Measurements from ENCODE around the gene ZNF526.

ZNF526 gene

DNA sequence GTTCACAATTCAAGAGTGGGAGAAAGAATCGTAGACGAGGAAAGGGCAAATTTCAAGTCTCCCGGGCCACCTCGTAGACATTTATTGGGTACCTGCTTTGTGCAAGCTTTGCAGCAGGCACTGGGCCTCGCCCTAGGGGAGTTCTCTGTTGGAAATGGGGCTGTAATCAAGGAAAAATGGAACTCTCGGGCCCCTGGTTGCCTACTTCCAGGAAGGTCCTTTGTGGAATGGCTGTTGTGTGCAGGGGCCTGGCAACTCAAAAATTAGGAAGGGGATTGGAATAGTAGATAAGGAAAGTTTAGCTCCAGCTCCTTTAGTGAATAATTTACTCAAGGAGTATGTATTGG lies 612 bp downstream of the ZNF526 start:
- in situ Hi-C loops (cut with MboI; ENCODE audit: low sequenced_read_pairs), result no loop called here

DNA sequence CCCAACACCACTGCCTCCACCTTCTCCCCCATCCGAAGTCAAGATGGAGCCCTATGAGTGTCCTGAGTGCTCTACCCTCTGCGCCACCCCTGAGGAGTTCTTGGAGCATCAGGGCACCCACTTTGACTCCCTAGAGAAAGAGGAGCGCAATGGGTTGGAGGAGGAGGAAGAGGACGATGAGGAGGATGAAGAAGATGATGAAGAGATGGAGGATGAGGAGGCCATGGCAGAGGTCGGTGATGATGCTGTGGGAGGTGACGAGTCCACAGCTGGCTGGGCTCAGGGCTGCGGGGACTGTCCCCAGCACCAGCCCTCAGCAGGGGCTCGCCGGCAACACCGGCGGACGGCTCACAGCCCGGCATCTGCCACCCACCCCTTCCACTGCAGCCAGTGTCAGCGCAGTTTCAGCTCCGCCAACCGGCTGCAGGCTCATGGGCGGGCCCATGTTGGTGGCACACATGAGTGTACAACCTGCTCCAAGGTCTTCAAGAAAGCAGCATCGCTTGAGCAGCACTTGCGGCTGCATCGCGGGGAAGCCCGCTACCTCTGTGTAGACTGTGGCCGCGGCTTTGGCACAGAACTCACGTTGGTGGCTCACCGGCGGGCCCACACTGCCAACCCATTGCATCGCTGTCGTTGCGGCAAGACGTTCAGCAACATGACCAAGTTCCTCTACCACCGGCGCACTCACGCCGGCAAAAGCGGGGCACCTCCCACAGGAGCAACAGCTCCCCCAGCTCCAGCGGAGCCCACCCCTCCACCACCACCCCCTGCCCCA lies 5.0 kb downstream of the ZNF526 start:
- in situ Hi-C loops (cut with MboI; ENCODE audit: low sequenced_read_pairs), result no loop called here

GRCh38 chr19:42225718-42226292 lies 5.7 kb downstream of the ZNF526 start:
- in situ Hi-C loops (cut with MboI; ENCODE audit: low sequenced_read_pairs), result no loop called here

DNA sequence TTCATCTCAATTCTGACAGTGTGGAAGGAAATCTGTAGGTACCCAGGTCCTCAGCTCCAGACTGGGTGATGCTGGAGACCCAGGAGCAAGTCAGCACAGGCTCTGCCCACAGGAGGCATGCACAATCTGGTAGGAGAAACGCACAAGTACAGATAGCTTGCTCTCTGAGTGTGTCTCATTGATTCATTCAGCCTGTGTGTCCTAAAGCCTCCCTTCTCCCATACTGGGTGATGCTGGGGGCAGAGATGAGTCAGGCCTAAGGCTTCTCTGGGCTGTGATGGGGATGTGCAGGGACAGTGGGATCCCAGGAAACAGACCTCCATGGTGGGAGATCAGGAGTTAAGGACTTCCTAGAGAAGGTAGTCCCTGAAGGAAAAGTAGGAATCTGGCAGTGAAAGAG lies 6.8 kb downstream of the ZNF526 start:
- in situ Hi-C loops (cut with MboI; ENCODE audit: low sequenced_read_pairs), result no loop called here

DNA sequence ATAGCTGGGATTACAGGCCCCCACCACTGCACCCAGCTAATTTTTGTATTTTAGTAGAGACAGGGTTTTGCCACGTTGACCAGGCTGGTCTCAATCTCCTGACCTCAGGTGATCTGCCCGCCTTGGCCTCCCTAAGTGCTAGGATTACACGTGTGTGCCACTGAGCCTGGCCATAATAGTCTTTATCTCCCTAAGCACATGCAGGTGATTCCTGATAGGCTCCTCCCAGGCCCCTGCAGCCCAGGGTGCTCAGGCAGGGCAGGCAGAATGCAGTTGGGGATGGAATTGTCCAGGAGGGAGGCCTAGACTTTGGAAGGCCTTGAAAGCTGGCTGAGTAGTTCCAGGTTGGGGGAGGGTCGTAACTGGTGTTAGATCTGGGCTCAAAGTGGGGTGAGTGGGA lies 8.5 kb downstream of the ZNF526 start:
- in situ Hi-C loops (cut with MboI; ENCODE audit: low sequenced_read_pairs), result no loop called here

GRCh38 chr19:42229301-42229854 lies 9.3 kb downstream of the ZNF526 start:
- in situ Hi-C loops (cut with MboI; ENCODE audit: low sequenced_read_pairs), result no loop called here

- in situ Hi-C loops (cut with MboI; ENCODE audit: low sequenced_read_pairs), result no loop called here
These were observed 9.8 kb downstream of the ZNF526 start for GRCh38 chr19:42229855-42230351.

DNA sequence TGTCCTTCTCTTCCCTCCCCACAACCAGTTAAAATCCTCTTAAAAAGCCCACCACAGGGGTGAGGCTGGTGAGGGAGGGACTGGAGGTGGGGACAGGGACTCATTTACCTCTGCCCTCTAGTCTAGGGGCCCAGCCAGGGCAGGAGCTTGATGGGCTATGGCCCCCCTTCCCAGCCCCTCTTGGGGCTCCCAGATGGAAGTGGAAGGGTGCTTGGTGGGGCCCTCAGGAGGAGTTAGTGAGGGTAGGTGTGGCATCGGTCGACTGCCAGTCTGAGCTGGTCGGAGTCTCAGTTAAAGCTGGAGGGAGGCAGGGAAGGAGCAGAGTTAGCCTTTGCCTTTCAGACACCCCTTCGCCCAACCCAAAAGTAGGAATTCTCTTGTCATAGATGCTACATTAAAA lies 10.5 kb downstream of the ZNF526 start:
- in situ Hi-C loops (cut with MboI; ENCODE audit: low sequenced_read_pairs), result no loop called here

DNA sequence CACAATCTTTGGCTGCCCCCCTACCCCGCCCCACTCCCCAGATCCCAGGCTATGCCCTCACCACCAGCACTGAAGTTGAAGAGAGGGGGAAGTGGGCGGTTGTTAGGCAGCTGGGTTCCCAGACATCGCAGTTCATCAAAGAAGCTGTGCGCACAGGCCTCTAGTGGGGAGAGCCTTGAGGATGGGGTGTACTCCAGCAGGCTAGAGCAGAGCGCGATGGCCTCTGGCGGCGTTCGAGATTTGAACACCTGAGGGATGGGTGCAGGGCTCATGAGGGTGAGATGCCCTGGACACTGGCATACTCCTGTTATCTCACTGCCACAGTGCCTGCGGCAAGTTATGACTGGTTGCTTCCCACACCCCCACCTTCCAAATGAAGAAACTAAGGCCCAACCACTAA lies 12.3 kb downstream of the ZNF526 start:
- in situ Hi-C loops (cut with MboI; ENCODE audit: low sequenced_read_pairs), result no loop called here

- in situ Hi-C loops (cut with MboI; ENCODE audit: low sequenced_read_pairs), result no loop called here
These were observed 13.0 kb downstream of the ZNF526 start for GRCh38 chr19:42233106-42233505.

GRCh38 chr19:42233678-42234292 lies 13.7 kb downstream of the ZNF526 start:
- in situ Hi-C loops (cut with MboI; ENCODE audit: low sequenced_read_pairs), result no loop called here

- in situ Hi-C loops (cut with MboI; ENCODE audit: low sequenced_read_pairs), result no loop called here
These were observed 14.3 kb downstream of the ZNF526 start for GRCh38 chr19:42234364-42234763.

GRCh38 chr19:42235181-42235580 lies 15.1 kb downstream of the ZNF526 start:
- in situ Hi-C loops (cut with MboI; ENCODE audit: low sequenced_read_pairs), result no loop called here

- in situ Hi-C loops (cut with MboI; ENCODE audit: low sequenced_read_pairs), result no loop called here
These were observed 19.6 kb downstream of the ZNF526 start for GRCh38 chr19:42239544-42240220.

- in situ Hi-C loops (cut with MboI; ENCODE audit: low sequenced_read_pairs), result no loop called here
These were observed 21.2 kb downstream of the ZNF526 start for GRCh38 chr19:42241279-42241678.

- in situ Hi-C loops (cut with MboI; ENCODE audit: low sequenced_read_pairs), result no loop called here
These were observed 22.0 kb downstream of the ZNF526 start for GRCh38 chr19:42242069-42242511.

DNA sequence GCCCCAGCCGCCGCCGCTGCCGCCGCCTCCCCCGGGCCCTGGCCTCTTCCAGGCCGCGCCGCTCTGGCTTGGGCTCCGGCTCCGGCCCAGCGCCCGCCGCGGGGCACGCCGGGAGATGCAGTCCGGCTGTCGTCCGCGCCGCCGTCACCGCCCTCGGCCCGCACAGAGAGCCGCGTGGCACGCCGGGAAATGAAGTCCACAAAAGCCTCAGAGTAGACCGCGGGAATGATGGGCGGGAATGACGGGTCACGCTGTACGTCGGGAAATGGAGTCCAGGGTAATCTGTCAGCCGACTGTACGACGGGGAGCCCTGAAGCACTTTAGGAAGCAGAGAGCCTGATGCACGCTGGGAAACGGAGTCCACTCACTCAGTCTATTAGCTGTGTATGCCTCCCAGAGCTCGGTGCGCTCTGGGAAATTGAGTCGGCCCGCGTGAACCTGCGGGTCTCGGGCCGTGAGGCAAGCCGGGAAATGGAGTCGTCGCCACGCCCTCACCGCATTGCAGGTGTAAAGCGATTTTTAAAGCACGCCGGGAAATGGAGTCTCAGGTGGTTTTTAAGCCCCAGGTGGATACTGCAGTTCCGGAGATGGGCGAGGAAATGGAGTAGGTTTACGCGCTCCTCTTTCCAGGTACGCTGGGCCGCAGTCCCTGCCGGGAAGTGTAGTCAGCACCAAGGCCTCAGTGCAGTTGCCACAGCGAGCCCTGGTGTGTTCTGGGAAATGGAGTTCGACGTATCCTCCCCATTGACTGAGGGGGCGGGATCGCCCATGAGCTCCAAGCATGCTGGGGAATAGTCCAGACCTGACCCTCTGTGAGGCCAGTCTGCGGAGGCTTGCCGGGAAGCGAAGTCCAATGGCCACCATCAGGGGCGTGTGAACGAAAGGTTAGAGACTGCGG lies 22.6 kb downstream of the ZNF526 start, which contains the start of gene GSK3A:
Gene GSK3A, minus strand, starts transcription at position 91 of the 898 bp plus-strand sequence. CDS start 137 bp downstream, outside the sequence.
- in situ Hi-C loops (cut with MboI; ENCODE audit: low sequenced_read_pairs), result no loop called here

DNA sequence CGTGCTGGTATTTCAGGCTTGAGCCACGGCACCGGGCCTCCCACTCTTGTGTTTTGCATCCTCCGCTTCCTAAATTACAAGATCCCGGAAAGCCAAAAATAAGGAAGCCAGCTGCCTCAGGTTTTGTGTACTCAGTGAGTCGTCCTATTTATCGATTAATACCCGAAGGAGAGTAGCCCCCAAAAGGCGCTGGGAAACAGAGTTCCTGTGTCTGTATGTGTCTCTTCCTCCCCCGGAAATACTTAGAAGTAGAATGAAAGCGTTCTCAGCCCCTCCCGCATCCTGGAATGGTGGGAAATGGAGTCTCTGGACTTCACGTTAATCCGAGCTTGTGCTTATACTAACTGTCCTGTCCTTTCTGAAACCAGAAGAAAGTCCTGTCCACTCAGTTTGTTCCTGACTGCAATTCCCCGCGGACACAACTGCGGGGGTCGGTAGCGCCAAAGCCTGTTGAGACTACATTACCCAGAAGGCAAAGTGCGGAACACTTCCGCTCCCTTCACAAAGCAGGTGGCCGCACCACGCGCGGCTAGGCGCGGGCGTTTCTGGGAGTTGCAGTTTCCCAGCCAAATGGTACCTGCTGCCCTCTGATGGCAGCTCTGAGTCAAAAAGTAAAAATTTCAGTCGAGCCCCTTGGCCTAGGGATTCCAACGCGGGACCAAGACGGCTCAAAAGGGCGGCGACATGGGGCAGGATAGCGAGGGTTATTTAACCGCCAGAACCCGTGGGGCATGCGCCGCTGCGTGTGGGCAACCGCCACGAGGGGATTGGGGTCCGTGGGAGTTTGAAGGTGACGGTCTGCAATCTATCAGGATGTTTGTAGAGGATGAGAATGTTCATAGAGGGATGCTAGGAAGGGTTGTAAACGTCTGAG lies 24.5 kb downstream of the ZNF526 start:
- in situ Hi-C loops (cut with MboI; ENCODE audit: low sequenced_read_pairs), result no loop called here

- in situ Hi-C loops (cut with MboI; ENCODE audit: low sequenced_read_pairs), result no loop called here
These were observed 25.1 kb downstream of the ZNF526 start for GRCh38 chr19:42245231-42245630.

Measured in HL-60/S4 treated with phorbol 12-myristate 13-acetate at 8.2 ng/mL for 4 days and 3 days (cell line).